ENCODE data around the gene EIF3F. TPM values are rescaled to one million over a fixed set of nuclear protein-coding genes. Genes with fewer than 3 reads are reported as not detected.

EIF3F gene
- total and polyA plus RNA-seq, 9 of the 15 experiments (the other 6 are each of a cell fraction or from before 2014, with no cell fraction given), result 50.1 to 259 (median 135) TPM

DNA sequence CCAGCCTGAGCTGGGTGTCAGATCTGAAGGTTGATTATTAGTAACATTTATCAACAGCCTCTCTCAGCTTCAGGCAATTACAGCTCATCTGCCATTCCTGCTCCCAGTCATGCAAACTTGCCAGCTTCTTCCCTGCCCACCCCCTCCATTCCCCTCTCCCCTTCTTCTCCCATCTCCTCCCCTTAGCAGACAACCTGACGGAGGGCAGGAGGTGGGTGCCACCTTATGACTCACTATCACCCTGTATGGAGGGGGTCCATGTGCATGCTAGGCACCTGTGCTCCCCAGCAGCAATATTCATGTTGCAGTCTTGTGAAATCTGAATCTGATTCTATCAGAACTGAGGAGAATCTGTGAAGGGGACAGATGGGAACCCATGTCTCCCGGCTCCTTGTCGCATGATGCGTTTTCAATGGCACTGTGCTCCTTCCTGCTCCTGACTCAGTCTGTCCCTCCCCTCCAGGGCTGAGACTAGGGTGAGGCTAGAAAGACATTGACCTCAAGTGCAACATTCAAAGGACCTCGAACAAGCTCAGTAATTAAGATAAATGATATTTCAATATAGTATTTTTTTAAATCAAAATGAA is 47.6 kb downstream of the EIF3F start:
- DNase-seq (ENCODE audit: extremely low read depth in 1 of 4, low spot score in 3 of 4) (no peak), FAIRE-seq (no peak), ATAC-seq (no peak)
- in situ Hi-C loops (cut with MboI) (no loop called here), intact Hi-C loops (cut with micrococcal nuclease) (loop anchor here (5.0 kb wide), 1 partner anchor 38 kb away; no protein-coding TSS in a partner anchor)
- no peak overlapping the region for H3K4me2 ChIP-seq (ENCODE audit: insufficient read depth, low read length)
- H3K9me3 ChIP-seq (replicated peaks; ENCODE audit: control insufficient read depth, insufficient read depth, low read depth, low read length), result no peaks in the 10 kb centered on the region
- H3K27me3 ChIP-seq (ENCODE audit: control insufficient read depth in 2 of 2, insufficient read depth in 2 of 2, low read length in 2 of 2), result peaks cover 12 to 48% of the 10 kb centered on the region in 2 experiments; a peak in 4 of 5 replicates
- BruUV-seq (replicated peaks), result no TSS peak
- ChIA-PET CTCF (ENCODE audit: low intra/inter-chr PET ratio) (interaction anchor here (2.5 kb wide), 1 partner anchor 36 kb away, joined by 16 read pairs; no protein-coding TSS in a partner anchor), POLR2A (interaction anchor here (0.6 kb wide), 1 partner anchor 56 kb away, joined by 3 read pairs; no protein-coding TSS in a partner anchor)
- TF ChIP-seq, protein P1, sequence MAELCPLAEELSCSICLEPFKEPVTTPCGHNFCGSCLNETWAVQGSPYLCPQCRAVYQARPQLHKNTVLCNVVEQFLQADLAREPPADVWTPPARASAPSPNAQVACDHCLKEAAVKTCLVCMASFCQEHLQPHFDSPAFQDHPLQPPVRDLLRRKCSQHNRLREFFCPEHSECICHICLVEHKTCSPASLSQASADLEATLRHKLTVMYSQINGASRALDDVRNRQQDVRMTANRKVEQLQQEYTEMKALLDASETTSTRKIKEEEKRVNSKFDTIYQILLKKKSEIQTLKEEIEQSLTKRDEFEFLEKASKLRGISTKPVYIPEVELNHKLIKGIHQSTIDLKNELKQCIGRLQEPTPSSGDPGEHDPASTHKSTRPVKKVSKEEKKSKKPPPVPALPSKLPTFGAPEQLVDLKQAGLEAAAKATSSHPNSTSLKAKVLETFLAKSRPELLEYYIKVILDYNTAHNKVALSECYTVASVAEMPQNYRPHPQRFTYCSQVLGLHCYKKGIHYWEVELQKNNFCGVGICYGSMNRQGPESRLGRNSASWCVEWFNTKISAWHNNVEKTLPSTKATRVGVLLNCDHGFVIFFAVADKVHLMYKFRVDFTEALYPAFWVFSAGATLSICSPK (IDR thresholded peaks at IDR 0.05; ENCODE audit: borderline replicate concordance), result no peak
- TF ChIP-seq DACH1 (IDR thresholded peaks at IDR 0.05; ENCODE audit: partially characterized antibody), result no peak
- TF ChIP-seq ILF3 (IDR thresholded peaks at IDR 0.05; ENCODE audit: borderline replicate concordance), result no peak
- no peak for TF ChIP-seq BDP1 (IDR thresholded peaks at IDR 0.05; ENCODE audit: insufficient read depth, insufficient read length)
- TF ChIP-seq ZFX (CRISPR knock-in tag; IDR thresholded peaks at IDR 0.05), result no peak
- no peak for TF ChIP-seq U2AF2 (optimal IDR thresholded peaks at IDR 0.05; ENCODE audit: low read depth, low read length)
- TF ChIP-seq, protein P2, sequence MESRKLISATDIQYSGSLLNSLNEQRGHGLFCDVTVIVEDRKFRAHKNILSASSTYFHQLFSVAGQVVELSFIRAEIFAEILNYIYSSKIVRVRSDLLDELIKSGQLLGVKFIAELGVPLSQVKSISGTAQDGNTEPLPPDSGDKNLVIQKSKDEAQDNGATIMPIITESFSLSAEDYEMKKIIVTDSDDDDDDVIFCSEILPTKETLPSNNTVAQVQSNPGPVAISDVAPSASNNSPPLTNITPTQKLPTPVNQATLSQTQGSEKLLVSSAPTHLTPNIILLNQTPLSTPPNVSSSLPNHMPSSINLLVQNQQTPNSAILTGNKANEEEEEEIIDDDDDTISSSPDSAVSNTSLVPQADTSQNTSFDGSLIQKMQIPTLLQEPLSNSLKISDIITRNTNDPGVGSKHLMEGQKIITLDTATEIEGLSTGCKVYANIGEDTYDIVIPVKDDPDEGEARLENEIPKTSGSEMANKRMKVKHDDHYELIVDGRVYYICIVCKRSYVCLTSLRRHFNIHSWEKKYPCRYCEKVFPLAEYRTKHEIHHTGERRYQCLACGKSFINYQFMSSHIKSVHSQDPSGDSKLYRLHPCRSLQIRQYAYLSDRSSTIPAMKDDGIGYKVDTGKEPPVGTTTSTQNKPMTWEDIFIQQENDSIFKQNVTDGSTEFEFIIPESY (CRISPR knock-in tag; IDR thresholded peaks at IDR 0.05), result no peak
- TF ChIP-seq RBM17 (IDR thresholded peaks at IDR 0.05; ENCODE audit: borderline replicate concordance, low read depth, low read length), result no peak
- no peak for TF ChIP-seq ZNF589 (CRISPR knock-in tag; IDR thresholded peaks at IDR 0.05; ENCODE audit: low read depth)
- TF ChIP-seq ZNF197 (CRISPR knock-in tag; IDR thresholded peaks at IDR 0.05; ENCODE audit: low read depth), result no peak
- TF ChIP-seq RFX7 (CRISPR knock-in tag; IDR thresholded peaks at IDR 0.05), result no peak
- TF ChIP-seq POLR2B (IDR thresholded peaks at IDR 0.05; ENCODE audit: low read depth, partially characterized antibody), result no peak
- peaks cover 12% of the 10 kb centered on the region for H4K20me1 ChIP-seq (replicated peaks; ENCODE audit: control insufficient read depth, insufficient read depth, low read length)
- H3K79me2 ChIP-seq (ENCODE audit: control insufficient read depth, insufficient read depth, low read length), result no peaks in the 10 kb centered on the region
- no peaks in the 10 kb centered on the region for H3K36me3 ChIP-seq (ENCODE audit: control insufficient read depth, insufficient read depth, low read length)
- no peak overlapping the region for H3K27ac ChIP-seq (ENCODE audit: extremely low read depth, low read depth, low read length)
- H3K9ac ChIP-seq (ENCODE audit: insufficient read depth in 1 of 2, low read depth in 2 of 2, low read length in 2 of 2), result no peak overlapping the region
- no peaks in the 10 kb centered on the region; a peak in 2 of 5 replicates for H3K4me1 ChIP-seq (replicated peaks in 1 of 2; ENCODE audit: control insufficient read depth in 2 of 2, insufficient read depth in 2 of 2, low read length in 2 of 2)
- H3K9me1 ChIP-seq (ENCODE audit: control insufficient read depth, insufficient read depth, low read length), result no peaks in the 10 kb centered on the region
- 4% methylated on average over 4 of the region's 5 CpGs for WGBS (ENCODE audit: insufficient coverage, low coverage, missing lambda C conversion rate)
- no peak overlapping the region for H3K4me3 ChIP-seq
- H2AFZ ChIP-seq (ENCODE audit: low read depth, low read length), result no peak overlapping the region

Measured in K562 (cell line).